OCI-LY7 (cell line): ENCODE results near the gene GRIA4. TPM values are rescaled to one million over a fixed set of nuclear protein-coding genes. Genes with fewer than 3 reads are reported as not detected.

Experiments used
- BruUV-seq: library from RNA; stranded (reverse); fragments of 400-500 nt; replicated peaks from 2 replicates; lab custom pipeline; 2021; lab: Mats Ljungman, UMichigan
- CTCF ChIA-PET: fragments of 300-600 bp; sonication (Branson Sonifier 250); formaldehyde crosslinking; loops from one replicate; lab custom pipeline; 2022; ENCODE audit warnings: antibody characterized with exemption; ENCODE audit not compliant: unreplicated experiment; lab: Charles Lee
- POLR2A ChIA-PET: fragments of 300-600 bp; sonication (Branson Sonifier 250); formaldehyde crosslinking; loops from one replicate; lab custom pipeline; 2022; ENCODE audit warnings: antibody characterized with exemption; lab: Charles Lee
- DNase-seq: peaks from one replicate; pipeline ENCODE4 v3.0.0-alpha.2; 2015; ENCODE audit warnings: low spot score
- H2AFZ ChIP-seq: fragments of 200-600 bp; sonication (generic), shearing (Covaris generic); 2 replicates; pipeline ENCODE4 v1.6.1; 2014; ENCODE audit warnings: mild to moderate bottlenecking, antibody characterized with exemption, low read length, moderate library complexity
- H3K27ac ChIP-seq: fragments of 200-600 bp; sonication (generic); 2 replicates; pipeline ENCODE4 v1.5.1; 2014; ENCODE audit warnings: mixed run types, low read depth, mild to moderate bottlenecking, moderate library complexity, low read length, inconsistent platforms; ENCODE audit not compliant: poor library complexity, severe bottlenecking
- H3K36me3 ChIP-seq: fragments of 200-600 bp; sonication (generic); 2 replicates; pipeline ENCODE4 v1.6.1; 2014; ENCODE audit warnings: mild to moderate bottlenecking, antibody characterized with exemption, low read length, moderate library complexity, mixed read lengths; ENCODE audit not compliant: insufficient read depth
- H3K4me1 ChIP-seq: fragments of 200-600 bp; sonication (generic); 2 replicates; pipeline ENCODE4 v1.5.1; 2014; ENCODE audit warnings: mild to moderate bottlenecking, low read length; ENCODE audit not compliant: insufficient read depth, poor library complexity, severe bottlenecking
- H3K4me2 ChIP-seq: fragments of 200-600 bp; sonication (generic); 2 replicates; pipeline ENCODE4 v1.6.1; 2014; ENCODE audit warnings: mild to moderate bottlenecking, low read length
- H3K4me3 ChIP-seq: fragments of 200-600 bp; sonication (generic); 2 replicates; pipeline ENCODE4 v1.5.1; 2014; ENCODE audit warnings: mild to moderate bottlenecking, low read depth, low read length; ENCODE audit not compliant: poor library complexity, severe bottlenecking
- H3K79me2 ChIP-seq: fragments of 200-600 bp; sonication (generic); 2 replicates; pipeline ENCODE4 v1.6.1; 2016; ENCODE audit warnings: low read depth, mild to moderate bottlenecking, low read length, moderate library complexity, mixed read lengths; ENCODE audit not compliant: insufficient read depth
- H3K9me2 ChIP-seq: fragments of 200-600 bp; sonication (generic); 2 replicates; pipeline ENCODE4 v1.6.1; 2016; ENCODE audit warnings: mild to moderate bottlenecking, low read length, mixed read lengths; ENCODE audit not compliant: insufficient read depth
- H3K9me3 ChIP-seq: fragments of 200-600 bp; sonication (generic); 2 replicates; pipeline ENCODE4 v1.6.1; 2014; ENCODE audit warnings: mild to moderate bottlenecking, mixed run types, low read length, mixed read lengths
- H4K20me1 ChIP-seq: fragments of 200-600 bp; sonication (generic); 2 replicates; pipeline ENCODE4 v1.6.1; 2014; ENCODE audit warnings: mild to moderate bottlenecking, antibody characterized with exemption, low read length, moderate library complexity, mixed read lengths; ENCODE audit not compliant: insufficient read depth
- CTCF ChIP-seq: fragments of 200-600 bp; sonication (generic); conservative IDR thresholded peaks from 2 replicates; pipeline ENCODE4 v1.5.1; 2014; ENCODE audit warnings: mild to moderate bottlenecking, antibody characterized with exemption, low read length, moderate library complexity, mixed read lengths
- EZH2phosphoT487 ChIP-seq: fragments of 200-600 bp; sonication (generic); IDR thresholded peaks from 2 replicates; pipeline ENCODE4 v1.6.1; 2018; ENCODE audit warnings: low read depth, borderline replicate concordance, mild to moderate bottlenecking, mixed run types, antibody characterized with exemption, low read length, moderate library complexity, mixed read lengths
- intact Hi-C: fragments of 100-400 bp; cut with micrococcal nuclease; formaldehyde crosslinking; loops from one replicate; pipeline ENCODE4 v1.10.0; 2022; ENCODE audit not compliant: unreplicated experiment
- total RNA-seq, 2 experiments: library from RNA; depleted of rRNA in 1 of 2; stranded (reverse); fragments of >200 nt in 1 of 2; shearing (Covaris generic) in 1 of 2; gene quantifications; 2 replicates each; pipeline ENCODE4 v1.2.3, GENCODE V29; 2014 to 2022

GRIA4 gene
- total RNA-seq, 2 experiments from 2014 or later, result not detected

- no peak overlapping the region for H3K4me2 ChIP-seq
- no peaks in the 10 kb centered on the region for H3K36me3 ChIP-seq
- no peaks in the 10 kb centered on the region for H3K79me2 ChIP-seq
- H3K4me1 ChIP-seq, result no peaks in the 10 kb centered on the region
- no peak for TF ChIP-seq CTCF
- no peak for TF ChIP-seq EZH2phosphoT487
- intact Hi-C loops, result no loop called here
- H3K9me2 ChIP-seq, result no peaks in the 10 kb centered on the region
- no peak overlapping the region for H3K4me3 ChIP-seq
- POLR2A ChIA-PET, result no interaction called here
- no TSS peak for BruUV-seq
- H3K9me3 ChIP-seq, result no peaks in the 10 kb centered on the region
- no peak for DNase-seq
- H4K20me1 ChIP-seq, result no peaks in the 10 kb centered on the region
- no peak overlapping the region for H3K27ac ChIP-seq
- CTCF ChIA-PET, result no interaction called here
- H2AFZ ChIP-seq, result no peak overlapping the region
Measured at GRCh38 chr11:105754716-105755115, 144.8 kb downstream of the GRIA4 start.

GRCh38 chr11:105757107-105757506 is 147.2 kb downstream of the GRIA4 start:
- Histone ChIP-seq H3K9me3 (no peaks in the 10 kb centered on the region), H2AFZ (no peak overlapping the region), H3K9me2 (no peaks in the 10 kb centered on the region), H3K79me2 (no peaks in the 10 kb centered on the region), H3K36me3 (no peaks in the 10 kb centered on the region), H4K20me1 (no peaks in the 10 kb centered on the region), H3K27ac (no peak overlapping the region), H3K4me3 (no peak overlapping the region), H3K4me2 (no peak overlapping the region), H3K4me1 (no peaks in the 10 kb centered on the region)
- no peak for DNase-seq
- ChIA-PET POLR2A (no interaction called here), CTCF (no interaction called here)
- intact Hi-C loops, result no loop called here
- BruUV-seq, result no TSS peak
- no peak for TF ChIP-seq EZH2phosphoT487
- TF ChIP-seq CTCF, result no peak

- TF ChIP-seq CTCF, result no peak
- no peak for TF ChIP-seq EZH2phosphoT487
- no TSS peak for BruUV-seq
- Histone ChIP-seq H3K4me1 (no peaks in the 10 kb centered on the region), H3K27ac (no peak overlapping the region), H3K9me2 (no peaks in the 10 kb centered on the region), H3K9me3 (no peaks in the 10 kb centered on the region), H3K36me3 (no peaks in the 10 kb centered on the region), H3K4me2 (no peak overlapping the region), H3K79me2 (no peaks in the 10 kb centered on the region), H4K20me1 (no peaks in the 10 kb centered on the region), H3K4me3 (no peak overlapping the region), H2AFZ (no peak overlapping the region)
- POLR2A ChIA-PET, result interaction anchor here (0.6 kb wide), 1 partner anchor 18 kb away, joined by 3 read pairs; no protein-coding TSS in a partner anchor
- DNase-seq, result no peak
- intact Hi-C loops, result no loop called here
- CTCF ChIA-PET, result no interaction called here
Measured at GRCh38 chr11:105763594-105763993, 153.7 kb downstream of the GRIA4 start.
